Measurements from ENCODE around the gene KIF11.

DNA sequence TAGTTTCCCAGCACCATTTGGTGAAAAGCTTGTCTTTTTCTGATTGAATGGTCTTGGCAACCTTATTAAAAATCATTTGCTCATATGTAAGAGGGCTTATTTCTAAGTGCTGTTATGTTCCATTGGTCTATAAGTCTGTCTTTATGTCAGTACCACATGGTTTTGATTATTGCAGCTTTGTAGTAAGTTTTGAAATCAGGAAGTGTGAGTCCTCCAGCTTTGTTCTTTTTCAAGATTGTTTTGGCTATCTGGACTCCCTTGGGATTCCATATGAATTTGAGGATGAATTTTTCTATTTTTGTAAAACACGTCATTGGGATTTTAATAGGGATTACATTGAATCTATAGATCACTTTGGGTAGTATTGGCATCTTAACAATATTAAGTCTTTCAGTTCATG, 5.4 kb downstream of the KIF11 start:
- TF ChIP-seq, protein P1, sequence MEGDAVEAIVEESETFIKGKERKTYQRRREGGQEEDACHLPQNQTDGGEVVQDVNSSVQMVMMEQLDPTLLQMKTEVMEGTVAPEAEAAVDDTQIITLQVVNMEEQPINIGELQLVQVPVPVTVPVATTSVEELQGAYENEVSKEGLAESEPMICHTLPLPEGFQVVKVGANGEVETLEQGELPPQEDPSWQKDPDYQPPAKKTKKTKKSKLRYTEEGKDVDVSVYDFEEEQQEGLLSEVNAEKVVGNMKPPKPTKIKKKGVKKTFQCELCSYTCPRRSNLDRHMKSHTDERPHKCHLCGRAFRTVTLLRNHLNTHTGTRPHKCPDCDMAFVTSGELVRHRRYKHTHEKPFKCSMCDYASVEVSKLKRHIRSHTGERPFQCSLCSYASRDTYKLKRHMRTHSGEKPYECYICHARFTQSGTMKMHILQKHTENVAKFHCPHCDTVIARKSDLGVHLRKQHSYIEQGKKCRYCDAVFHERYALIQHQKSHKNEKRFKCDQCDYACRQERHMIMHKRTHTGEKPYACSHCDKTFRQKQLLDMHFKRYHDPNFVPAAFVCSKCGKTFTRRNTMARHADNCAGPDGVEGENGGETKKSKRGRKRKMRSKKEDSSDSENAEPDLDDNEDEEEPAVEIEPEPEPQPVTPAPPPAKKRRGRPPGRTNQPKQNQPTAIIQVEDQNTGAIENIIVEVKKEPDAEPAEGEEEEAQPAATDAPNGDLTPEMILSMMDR (IDR thresholded peaks at IDR 0.05; ENCODE audit: low read length), result no peak
- no peak for TF ChIP-seq EZH2 (optimal IDR thresholded peaks at IDR 0.05; ENCODE audit: low read depth, low read length)
